ENCODE measurements around the gene CADPS2.

Gene CADPS2

GRCh38 chr7:122766593-122766992 is 119.7 kb downstream of the CADPS2 start:
- no peak for DNase-seq

GRCh38 chr7:122764902-122765301 is 121.4 kb downstream of the CADPS2 start:
- no peak for DNase-seq

- no peak for DNase-seq
Observed at GRCh38 chr7:122764020-122764419, 122.2 kb downstream of the CADPS2 start.

GRCh38 chr7:122762071-122762470 is 124.2 kb downstream of the CADPS2 start:
- no peak for DNase-seq

GRCh38 chr7:122758501-122758900 is 127.8 kb downstream of the CADPS2 start:
- no peak for DNase-seq

GRCh38 chr7:122756860-122757259 is 129.4 kb downstream of the CADPS2 start:
- DNase-seq = no peak

- no peak for DNase-seq
Observed at GRCh38 chr7:122755696-122756095, 130.6 kb downstream of the CADPS2 start.

GRCh38 chr7:122752583-122752982 is 133.7 kb downstream of the CADPS2 start:
- DNase-seq = no peak

- no peak for DNase-seq
Observed at GRCh38 chr7:122750389-122750788, 135.9 kb downstream of the CADPS2 start.

- DNase-seq = no peak
Observed at GRCh38 chr7:122748195-122748594, 138.1 kb downstream of the CADPS2 start.

- no peak for DNase-seq
Observed at GRCh38 chr7:122746948-122747347, 139.3 kb downstream of the CADPS2 start.

- DNase-seq = no peak
Observed at GRCh38 chr7:122743211-122743610, 143.0 kb downstream of the CADPS2 start.

GRCh38 chr7:122738947-122739346 is 147.3 kb downstream of the CADPS2 start:
- DNase-seq = no peak

- DNase-seq = no peak
Observed at GRCh38 chr7:122736183-122736582, 150.1 kb downstream of the CADPS2 start.

GRCh38 chr7:122727759-122728158 is 158.5 kb downstream of the CADPS2 start:
- no peak for DNase-seq

- no peak for DNase-seq
Observed at GRCh38 chr7:122727354-122727753, 158.9 kb downstream of the CADPS2 start.

GRCh38 chr7:122726881-122727280 is 159.4 kb downstream of the CADPS2 start:
- DNase-seq = no peak

- no peak for DNase-seq
Observed at GRCh38 chr7:122724366-122724765, 161.9 kb downstream of the CADPS2 start.

GRCh38 chr7:122719010-122719578 is 167.2 kb downstream of the CADPS2 start:
- DNase-seq = no peak

- DNase-seq = no peak
Observed at GRCh38 chr7:122717356-122718089, 168.7 kb downstream of the CADPS2 start.

- no peak for DNase-seq
Observed at GRCh38 chr7:122715183-122715582, 171.1 kb downstream of the CADPS2 start.

GRCh38 chr7:122710916-122711315 is 175.3 kb downstream of the CADPS2 start:
- no peak for DNase-seq

- DNase-seq = no peak
Observed at GRCh38 chr7:122709930-122710646, 176.2 kb downstream of the CADPS2 start.

- no peak for DNase-seq
Observed at GRCh38 chr7:122706836-122707235, 179.4 kb downstream of the CADPS2 start.
